Vagina (tissue), 2 donors: ENCODE measurements around the gene AGAP3.
A peak's percentile ranks its signal among the peaks of the same experiment; 100 is the strongest.

Experiments
- CTCF ChIP-seq, 3 experiments: fragments of 450-650 bp in 2 of 3; fragments of 200-600 bp in 1 of 3; sonication (generic) in 1 of 3; IDR thresholded peaks; one replicate each; pipeline ENCODE4 v1.5.1; 2017 to 2019; ENCODE audit warnings: antibody characterized with exemption in 3 of 3, mild to moderate bottlenecking in 2 of 3, moderate library complexity in 2 of 3
- POLR2A ChIP-seq, 2 donors: fragments of 450-650 bp; IDR thresholded peaks; one replicate each; pipeline ENCODE4 v1.6.1; 2017; ENCODE audit warnings: antibody characterized with exemption in 2 of 2, mild to moderate bottlenecking in 2 of 2, moderate library complexity in 2 of 2
- POLR2AphosphoS5 ChIP-seq, 2 donors: sonication (generic); formaldehyde crosslinking; IDR thresholded peaks; one replicate each; pipeline ENCODE4 v1.9.0; 2017; ENCODE audit warnings: antibody characterized with exemption in 2 of 2, mild to moderate bottlenecking in 2 of 2, low read depth in 1 of 2; ENCODE audit not compliant: insufficient read depth in 1 of 2

GRCh38 chr7:151086802-151087244 is 548 bp downstream of the AGAP3 start:
- no peak for TF ChIP-seq CTCF (IDR thresholded peaks at IDR 0.05)
- TF ChIP-seq POLR2AphosphoS5 (IDR thresholded peaks at IDR 0.05; ENCODE audit: insufficient read depth in 1 of 2, low read depth in 1 of 2), result peak in 1 of 2 donors; percentile 9
- TF ChIP-seq POLR2A (IDR thresholded peaks at IDR 0.05), result no peak
